ENCODE results near the gene MEF2D. TPM values are rescaled to one million over a fixed set of nuclear protein-coding genes. Genes with fewer than 3 reads are reported as not detected.

MEF2D gene
- total and polyA plus RNA-seq, 2 donors (not counting 1 experiment from before 2014, with no cell fraction given), result 65.6 to 128 TPM

- H3K27ac Mint-ChIP-seq, result peak overlapping the region; percentile 96
- WGBS (ENCODE audit: insufficient coverage), result 17% methylated on average over 10 of the region's 12 CpGs
- H4K20me1 ChIP-seq (ENCODE audit: control insufficient read depth, insufficient read depth, low read length, poor library complexity, severe bottlenecking), result peaks cover 99% of the 10 kb centered on the region
- ChIA-PET POLR2A (interaction anchor here (1.0 to 11.9 kb wide), 4 partner anchors 13 to 93 kb away, joined by 3 to 193 read pairs (median 6); partner anchors contain the start of gene MEF2D), CTCF (interaction anchor here (1.4 to 15.5 kb wide), 5 partner anchors 7 to 114 kb away, joined by 4 to 383 read pairs (median 6); partner anchors contain the start of gene MEF2D)
- H3K4me1 Mint-ChIP-seq, result peaks cover 91% of the 10 kb centered on the region
- H3K4me2 ChIP-seq (replicated peaks; ENCODE audit: low read depth, low read length, poor library complexity, severe bottlenecking), result peak overlapping the region; percentile 79
- TF ChIP-seq EZH2 (IDR thresholded peaks at IDR 0.05; ENCODE audit: borderline replicate concordance, insufficient read depth, low read depth, low read length, poor library complexity, severe bottlenecking) (no peak), CTCF (IDR thresholded peaks at IDR 0.05) (no peak)
- no peak overlapping the region for H2AFZ ChIP-seq (ENCODE audit: insufficient read depth, low read depth, low read length, poor library complexity, severe bottlenecking)
- DNase-seq, result peak; percentile 49
- peak overlapping the region; percentile 59 for H3K9ac ChIP-seq (ENCODE audit: low read length)
- H3K27ac ChIP-seq (ENCODE audit: low read length in 2 of 2), result peak overlapping the region; percentile 72 to 94
- H3K9me3 ChIP-seq (ENCODE audit: control extremely low read depth in 1 of 3, control insufficient read depth in 2 of 3, insufficient read depth in 1 of 3, low read length in 2 of 3), result no peaks in the 10 kb centered on the region
- H3K79me2 ChIP-seq (ENCODE audit: control insufficient read depth, insufficient read depth, low read length), result peaks cover 100% of the 10 kb centered on the region
- H3K4me1 ChIP-seq (ENCODE audit: control insufficient read depth in 2 of 2, insufficient read depth in 2 of 2, low read length in 2 of 2), result peaks cover 83 to 93% of the 10 kb centered on the region in 2 donors
- intact Hi-C loops (cut with micrococcal nuclease), result loop anchor here (5.0 kb wide), 1 partner anchor 33 kb away; no protein-coding TSS in a partner anchor
- peak overlapping the region; percentile 90 for H3K4me3 Mint-ChIP-seq
- peaks cover 0 to 15% of the 10 kb centered on the region in 2 experiments for H3K36me3 ChIP-seq (replicated peaks in 1 of 2; ENCODE audit: control extremely low read depth in 1 of 2, control insufficient read depth in 1 of 2, extremely low read depth in 1 of 2, insufficient read depth in 2 of 2, low read length in 1 of 2)
- H3K9me3 Mint-ChIP-seq (ENCODE audit: insufficient read depth), result no peaks in the 10 kb centered on the region
- ATAC-seq (ENCODE audit: low read depth), result no peak
- no peaks in the 10 kb centered on the region for H3K27me3 ChIP-seq (replicated peaks in 1 of 4; ENCODE audit: control extremely low read depth in 1 of 4, control insufficient read depth in 3 of 4, insufficient read depth in 4 of 4, low read length in 3 of 4)
- no peaks in the 10 kb centered on the region for H3K27me3 Mint-ChIP-seq
- H3K4me3 ChIP-seq (ENCODE audit: control extremely low read depth in 1 of 5, extremely low read depth in 1 of 5, insufficient read depth in 1 of 5, low read depth in 2 of 5, low read length in 4 of 5), result peak overlapping the region in 2 of 5 experiments; percentile 7 to 30
These were observed 11.2 kb downstream of the MEF2D start for GRCh38 chr1:156489166-156489934.
